ENCODE measurements around the gene URB2.

GRCh38 chr1:229661897-229662296, 35.9 kb downstream of the URB2 start:
- TF ChIP-seq HMGXB4 (CRISPR knock-in tag; IDR thresholded peaks at IDR 0.05; ENCODE audit: borderline replicate concordance in 1 of 2, low read depth in 1 of 2) (no peak), CBFB (CRISPR knock-in tag; IDR thresholded peaks at IDR 0.05) (no peak), TARDBP (CRISPR knock-in tag; IDR thresholded peaks at IDR 0.05) (no peak), CREM (IDR thresholded peaks at IDR 0.05) (no peak), CREM (CRISPR knock-in tag; IDR thresholded peaks at IDR 0.05) (no peak), BHLHE40 (IDR thresholded peaks at IDR 0.05; ENCODE audit: low read length) (no peak), NONO (IDR thresholded peaks at IDR 0.05) (no peak), NONO (CRISPR knock-in tag; conservative IDR thresholded peaks at IDR 0.05) (no peak), POLR2A (IDR thresholded peaks at IDR 0.05; ENCODE audit: insufficient read depth in 1 of 2, low read depth in 2 of 2, low read length in 2 of 2) (no peak)
